Activated T-helper 17 cell treated with anti-CD3 and anti-CD28 coated beads, Interleukin-2, amount 50 U/mL, for 72 hours (primary cell): Measurements from ENCODE around the gene IGF2BP1. TPM values are rescaled to one million over a fixed set of nuclear protein-coding genes. Genes with fewer than 3 reads are reported as not detected.

Source experiments
- ATAC-seq: fragments of 150-1000 bp; cut with Tn5 transposase; replicated peaks from 2 replicates; pipeline ENCODE4 v1.10.0; 2021; ENCODE audit warnings: mild to moderate bottlenecking, moderate library complexity
- H3K27ac Mint-ChIP-seq: one replicate; pipeline ENCODE4 v1.8.0; 2022; ENCODE audit warnings: mixed read lengths
- H3K27me3 Mint-ChIP-seq: one replicate; pipeline ENCODE4 v1.8.0; 2022; ENCODE audit warnings: mixed read lengths
- H3K36me3 Mint-ChIP-seq: one replicate; pipeline ENCODE4 v1.8.0; 2022; ENCODE audit warnings: low read depth, mild to moderate bottlenecking, mixed read lengths
- H3K4me1 Mint-ChIP-seq: one replicate; pipeline ENCODE4 v1.8.0; 2022; ENCODE audit warnings: mixed read lengths
- H3K4me3 Mint-ChIP-seq: one replicate; pipeline ENCODE4 v1.8.0; 2022; ENCODE audit warnings: mild to moderate bottlenecking, mixed read lengths
- H3K9me3 Mint-ChIP-seq: one replicate; pipeline ENCODE4 v1.8.0; 2022; ENCODE audit warnings: mixed read lengths
- total RNA-seq, 2 donors: library from RNA; stranded (reverse); gene quantifications; one replicate each; pipeline ENCODE4 v1.2.3, GENCODE V29; 2022

IGF2BP1 gene
- total RNA-seq, 2 donors from 2014 or later = 0.63 TPM; not detected in 1

DNA sequence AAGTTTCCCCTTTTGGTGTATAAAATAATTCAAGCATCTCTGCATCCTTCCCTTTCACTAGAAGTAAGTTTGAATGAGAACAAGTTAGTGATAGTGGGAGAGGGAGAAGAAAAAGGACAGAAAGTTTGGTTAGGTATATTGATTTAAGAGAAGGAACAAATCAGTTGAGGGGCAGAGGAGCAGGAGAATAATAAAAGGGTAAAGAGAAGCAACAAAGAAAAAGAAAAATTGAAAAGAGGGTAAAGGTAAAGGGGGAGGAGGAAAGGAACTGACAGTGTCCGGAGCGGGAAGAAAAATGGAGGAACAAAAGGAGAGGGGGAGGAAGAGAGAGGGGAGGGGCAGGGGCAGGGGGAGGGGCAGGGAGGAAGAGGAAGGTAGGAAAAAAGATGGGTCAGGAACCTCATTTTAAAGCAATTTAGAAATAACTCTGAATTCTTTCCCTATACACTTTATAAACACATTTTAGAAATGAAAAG is 6.3 kb upstream of the IGF2BP1 start:
- H3K36me3 Mint-ChIP-seq = no peaks in the 10 kb centered on the region
- no peak overlapping the region for H3K4me3 Mint-ChIP-seq
- ATAC-seq = no peak
- H3K4me1 Mint-ChIP-seq = peaks cover 3% of the 10 kb centered on the region
- no peaks in the 10 kb centered on the region for H3K9me3 Mint-ChIP-seq
- H3K27me3 Mint-ChIP-seq = peaks cover 50% of the 10 kb centered on the region
- no peak overlapping the region for H3K27ac Mint-ChIP-seq

DNA sequence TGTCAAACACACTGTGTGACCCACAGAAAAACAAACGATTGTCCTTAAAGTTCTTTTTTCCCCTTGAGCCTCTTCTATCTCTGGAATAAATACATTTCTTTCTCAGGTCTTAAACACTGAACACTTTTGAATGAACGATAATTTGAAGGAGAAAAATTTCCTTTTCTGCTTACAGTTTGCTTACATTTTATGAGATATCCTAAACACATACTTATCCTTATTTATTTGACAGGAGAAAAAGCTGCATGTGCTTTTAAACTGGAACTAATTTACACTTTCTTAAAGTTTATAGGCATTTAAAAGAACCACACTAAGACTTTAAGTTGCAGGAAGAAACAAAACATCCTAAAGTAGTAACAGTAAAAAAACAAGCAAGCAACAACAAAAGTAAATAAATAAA is 4.7 kb upstream of the IGF2BP1 start:
- H3K4me3 Mint-ChIP-seq = no peak overlapping the region
- no peak for ATAC-seq
- H3K27ac Mint-ChIP-seq = no peak overlapping the region
- peaks cover 8% of the 10 kb centered on the region for H3K36me3 Mint-ChIP-seq
- peaks cover 54% of the 10 kb centered on the region for H3K27me3 Mint-ChIP-seq
- H3K9me3 Mint-ChIP-seq = no peaks in the 10 kb centered on the region
- H3K4me1 Mint-ChIP-seq = peaks cover 10% of the 10 kb centered on the region

DNA sequence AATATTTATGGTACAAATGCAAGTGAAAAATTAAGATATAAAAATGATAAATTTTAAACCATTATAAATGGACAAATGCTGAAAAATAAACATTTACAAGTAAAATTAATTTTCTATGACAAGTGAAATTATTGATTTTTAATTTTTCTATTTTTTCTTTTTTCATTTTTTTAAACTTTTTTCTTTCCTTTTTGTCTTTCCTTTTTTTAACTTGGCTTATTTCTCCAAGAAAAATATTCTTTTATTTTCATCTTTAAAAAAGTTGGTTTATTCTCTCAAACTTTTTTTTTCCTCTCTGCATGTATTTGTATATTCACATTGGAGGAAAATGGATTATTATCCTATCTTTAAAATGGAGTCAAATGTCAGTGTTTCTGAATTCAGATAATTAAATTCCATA is 3.9 kb upstream of the IGF2BP1 start:
- Mint-ChIP-seq H3K27me3 (peaks cover 50% of the 10 kb centered on the region), H3K4me1 (peaks cover 10% of the 10 kb centered on the region), H3K9me3 (no peaks in the 10 kb centered on the region), H3K36me3 (peaks cover 8% of the 10 kb centered on the region), H3K4me3 (no peak overlapping the region), H3K27ac (no peak overlapping the region)
- no peak for ATAC-seq

DNA sequence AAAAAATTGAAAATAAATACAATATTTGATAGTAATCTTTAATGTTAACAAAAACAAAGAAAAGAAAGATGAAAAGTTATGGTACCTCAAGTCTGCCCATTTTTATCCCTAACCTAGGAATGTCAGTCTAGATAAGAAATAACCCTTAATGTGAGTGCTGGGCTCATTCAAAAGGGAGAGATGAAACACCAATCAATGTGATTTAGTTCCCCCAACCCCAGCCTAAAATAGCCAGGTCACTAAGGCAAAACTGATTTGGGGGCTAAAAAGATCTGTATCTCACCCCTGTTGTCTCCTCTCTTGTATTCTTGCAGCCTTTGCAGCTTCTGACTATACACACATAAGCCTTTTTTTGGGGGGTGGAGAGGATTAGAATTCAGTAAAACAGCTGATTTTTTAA is 3.2 kb upstream of the IGF2BP1 start:
- H3K4me1 Mint-ChIP-seq = peaks cover 10% of the 10 kb centered on the region
- no peak overlapping the region for H3K4me3 Mint-ChIP-seq
- H3K27me3 Mint-ChIP-seq = peaks cover 55% of the 10 kb centered on the region
- no peak for ATAC-seq
- no peaks in the 10 kb centered on the region for H3K9me3 Mint-ChIP-seq
- H3K36me3 Mint-ChIP-seq = peaks cover 13% of the 10 kb centered on the region
- H3K27ac Mint-ChIP-seq = no peak overlapping the region

DNA sequence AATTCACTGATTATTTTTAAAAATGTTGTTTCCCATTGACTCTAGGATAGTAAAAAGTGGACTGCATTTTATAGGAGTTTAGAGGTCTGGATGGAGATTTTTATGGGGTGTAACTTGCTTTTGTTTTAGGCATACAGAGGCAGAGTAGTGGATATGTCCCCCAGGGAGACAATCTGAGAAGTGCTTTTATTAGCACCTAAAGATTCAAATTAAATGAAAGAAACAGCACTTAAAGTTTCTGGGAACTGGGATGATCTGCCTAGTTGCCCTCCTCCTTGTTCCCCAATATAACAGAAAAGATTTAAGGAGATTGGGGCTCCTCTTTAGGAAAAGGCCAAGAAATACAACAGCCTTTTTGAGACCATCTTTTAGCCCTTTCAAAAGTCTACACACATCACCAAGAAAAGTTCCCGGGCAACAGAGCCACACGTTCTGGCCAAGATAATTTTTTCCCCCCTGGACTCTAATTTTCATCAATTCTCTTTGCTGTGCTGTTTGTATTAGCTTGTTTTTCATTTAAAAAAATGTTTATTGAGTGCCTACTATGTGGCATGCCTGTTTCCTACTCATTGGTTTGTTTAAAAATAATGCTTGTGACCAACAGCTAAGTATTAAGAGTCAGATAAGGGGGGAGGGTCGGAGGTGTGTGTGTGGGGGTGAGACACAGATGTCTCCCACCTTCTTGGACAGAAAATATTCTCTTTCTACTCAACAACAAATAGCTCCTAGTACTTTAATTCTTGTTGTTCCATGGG is 2.5 kb upstream of the IGF2BP1 start:
- H3K4me3 Mint-ChIP-seq = peak overlapping the region; percentile 29
- no peaks in the 10 kb centered on the region for H3K9me3 Mint-ChIP-seq
- ATAC-seq = no peak
- no peak overlapping the region for H3K27ac Mint-ChIP-seq
- H3K4me1 Mint-ChIP-seq = peaks cover 10% of the 10 kb centered on the region
- H3K27me3 Mint-ChIP-seq = peaks cover 63% of the 10 kb centered on the region
- H3K36me3 Mint-ChIP-seq = peaks cover 15% of the 10 kb centered on the region

DNA sequence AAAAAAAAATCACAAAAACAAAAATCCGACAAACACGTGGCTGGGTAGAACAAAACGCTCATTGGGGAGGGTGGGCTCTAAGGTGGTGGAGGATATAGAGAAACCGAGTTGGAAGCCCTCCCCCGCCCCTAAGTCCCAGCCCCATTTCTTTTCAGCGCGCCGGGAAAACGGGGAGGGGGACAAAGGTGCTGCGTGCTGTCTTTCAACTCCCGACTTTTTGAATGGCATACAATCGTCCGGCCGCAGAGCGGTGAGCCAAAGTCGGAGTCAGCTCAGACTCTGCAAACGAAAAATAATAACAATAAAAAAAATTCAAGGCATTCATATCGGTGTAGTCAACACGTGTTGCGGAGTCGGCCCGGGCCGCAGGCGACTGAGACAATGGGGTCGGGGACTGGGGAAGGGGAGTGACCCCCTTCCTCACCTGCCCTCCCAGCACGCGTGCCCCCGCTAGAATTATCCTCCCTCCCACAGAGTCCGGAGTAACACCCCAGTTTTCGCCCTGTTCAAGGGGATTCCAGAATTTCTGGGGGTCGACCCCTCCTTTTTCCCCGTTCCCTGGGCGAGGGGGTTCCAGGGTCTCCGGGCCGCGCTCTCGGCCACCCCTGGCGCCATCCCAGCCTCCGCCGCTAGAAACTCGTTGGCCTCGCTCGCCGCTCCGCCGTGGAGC is 1.7 kb upstream of the IGF2BP1 start:
- H3K4me1 Mint-ChIP-seq = peaks cover 10% of the 10 kb centered on the region
- ATAC-seq = no peak
- peaks cover 66% of the 10 kb centered on the region for H3K27me3 Mint-ChIP-seq
- peaks cover 15% of the 10 kb centered on the region for H3K36me3 Mint-ChIP-seq
- no peak overlapping the region for H3K27ac Mint-ChIP-seq
- H3K4me3 Mint-ChIP-seq = peak overlapping the region; percentile 29
- H3K9me3 Mint-ChIP-seq = no peaks in the 10 kb centered on the region

DNA sequence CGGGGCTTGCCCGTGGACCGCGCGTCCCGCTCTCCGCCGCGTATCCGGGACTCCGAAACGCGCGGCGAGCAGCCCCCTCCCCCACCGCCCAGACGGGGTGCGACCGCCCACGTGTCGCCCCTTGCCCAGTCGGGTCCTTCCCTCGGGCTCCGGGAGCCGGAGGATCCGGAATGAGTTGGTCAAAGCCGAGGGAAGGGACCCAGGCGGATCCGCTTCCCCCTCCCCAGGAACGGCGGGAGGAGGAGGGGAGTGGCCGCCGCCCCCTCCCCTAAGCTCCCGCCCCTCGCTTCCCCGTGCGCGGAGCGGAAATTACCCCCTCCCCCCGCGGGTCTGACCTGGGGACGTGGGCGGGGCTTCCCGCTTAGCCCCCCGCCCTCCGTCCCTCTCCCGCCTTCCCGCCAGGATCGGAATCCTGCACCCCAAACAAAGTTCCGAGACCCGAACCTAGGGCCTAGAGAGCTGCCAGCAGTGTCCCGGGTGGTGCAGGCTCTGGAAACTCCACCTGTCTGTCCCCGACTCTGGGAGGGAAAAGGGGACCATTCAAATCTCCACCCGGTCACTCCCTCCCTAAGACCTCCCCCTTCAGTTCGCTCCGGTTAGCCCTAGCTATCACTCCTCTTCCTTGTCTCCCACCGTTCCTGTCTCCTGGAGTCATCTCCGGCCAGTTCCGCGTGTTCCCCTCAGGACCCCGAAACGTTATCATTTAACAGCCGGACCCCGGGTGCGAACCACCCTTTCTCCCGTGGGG is 1.0 kb upstream of the IGF2BP1 start:
- Mint-ChIP-seq H3K27ac (no peak overlapping the region), H3K4me1 (peaks cover 10% of the 10 kb centered on the region), H3K9me3 (no peaks in the 10 kb centered on the region), H3K27me3 (peaks cover 65% of the 10 kb centered on the region), H3K4me3 (peak overlapping the region; percentile 60), H3K36me3 (peaks cover 15% of the 10 kb centered on the region)
- ATAC-seq = no peak

DNA sequence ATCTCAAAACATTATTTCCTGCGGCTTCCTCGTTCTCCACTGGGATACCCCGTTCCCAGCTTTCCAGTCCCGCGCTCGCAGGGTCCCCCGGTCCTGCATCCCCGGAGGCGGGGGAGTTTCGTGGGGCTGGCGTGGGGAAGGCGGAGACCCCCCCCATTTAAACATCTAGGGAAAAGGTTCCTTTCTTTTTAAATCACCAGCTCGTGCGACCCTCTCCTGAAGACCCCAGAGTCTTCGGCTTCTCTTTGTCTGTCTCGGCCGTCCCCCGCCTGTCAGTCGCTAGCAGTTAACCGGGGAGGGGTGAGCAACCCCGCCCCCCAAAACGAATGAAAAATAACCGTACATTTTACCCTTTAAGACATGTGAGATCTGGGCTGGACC is 473 bp upstream of the IGF2BP1 start:
- no peak overlapping the region for H3K27ac Mint-ChIP-seq
- H3K27me3 Mint-ChIP-seq = peaks cover 70% of the 10 kb centered on the region
- H3K9me3 Mint-ChIP-seq = no peaks in the 10 kb centered on the region
- peaks cover 15% of the 10 kb centered on the region for H3K36me3 Mint-ChIP-seq
- H3K4me1 Mint-ChIP-seq = peaks cover 10% of the 10 kb centered on the region
- no peak for ATAC-seq
- peak overlapping the region; percentile 60 for H3K4me3 Mint-ChIP-seq

DNA sequence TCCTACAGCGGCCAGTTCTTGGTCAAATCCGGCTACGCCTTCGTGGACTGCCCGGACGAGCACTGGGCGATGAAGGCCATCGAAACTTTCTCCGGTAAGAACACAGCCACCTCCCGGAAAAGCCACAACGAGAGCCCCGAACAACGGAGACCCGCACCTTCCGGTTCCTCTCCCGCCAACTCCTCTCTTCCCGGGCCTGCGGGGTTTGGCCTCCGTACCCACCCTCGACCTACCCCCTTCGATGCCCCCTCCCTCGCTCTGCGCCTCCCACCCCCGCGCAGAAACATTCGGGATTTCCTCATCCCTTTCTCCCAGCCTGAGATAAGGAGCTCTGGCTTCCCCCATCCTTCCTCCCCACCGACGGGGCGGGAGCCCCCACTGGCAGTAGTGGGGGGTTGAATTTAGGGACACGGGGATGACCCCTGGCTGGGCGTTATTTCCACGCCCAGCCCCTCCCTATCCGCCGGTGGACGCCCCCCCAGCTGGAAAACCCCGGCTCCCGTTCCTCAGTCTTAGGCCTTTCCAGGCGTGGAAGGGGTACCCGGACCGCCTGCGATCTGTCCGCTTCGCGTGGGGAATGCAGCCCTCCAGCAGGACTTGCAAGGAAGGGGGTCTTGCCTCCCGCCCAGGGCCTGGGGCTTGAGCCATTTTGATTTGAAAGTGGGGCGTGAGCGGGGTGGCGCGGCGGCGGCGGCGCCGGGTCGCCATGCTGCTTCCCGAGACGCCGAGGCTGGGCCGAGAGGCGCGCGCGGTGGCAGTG is 822 bp downstream of the IGF2BP1 start:
- peak overlapping the region; percentile 60 for H3K4me3 Mint-ChIP-seq
- peaks cover 10% of the 10 kb centered on the region for H3K4me1 Mint-ChIP-seq
- ATAC-seq = no peak
- peaks cover 15% of the 10 kb centered on the region for H3K36me3 Mint-ChIP-seq
- H3K27me3 Mint-ChIP-seq = peaks cover 67% of the 10 kb centered on the region
- H3K27ac Mint-ChIP-seq = no peak overlapping the region
- no peaks in the 10 kb centered on the region for H3K9me3 Mint-ChIP-seq

DNA sequence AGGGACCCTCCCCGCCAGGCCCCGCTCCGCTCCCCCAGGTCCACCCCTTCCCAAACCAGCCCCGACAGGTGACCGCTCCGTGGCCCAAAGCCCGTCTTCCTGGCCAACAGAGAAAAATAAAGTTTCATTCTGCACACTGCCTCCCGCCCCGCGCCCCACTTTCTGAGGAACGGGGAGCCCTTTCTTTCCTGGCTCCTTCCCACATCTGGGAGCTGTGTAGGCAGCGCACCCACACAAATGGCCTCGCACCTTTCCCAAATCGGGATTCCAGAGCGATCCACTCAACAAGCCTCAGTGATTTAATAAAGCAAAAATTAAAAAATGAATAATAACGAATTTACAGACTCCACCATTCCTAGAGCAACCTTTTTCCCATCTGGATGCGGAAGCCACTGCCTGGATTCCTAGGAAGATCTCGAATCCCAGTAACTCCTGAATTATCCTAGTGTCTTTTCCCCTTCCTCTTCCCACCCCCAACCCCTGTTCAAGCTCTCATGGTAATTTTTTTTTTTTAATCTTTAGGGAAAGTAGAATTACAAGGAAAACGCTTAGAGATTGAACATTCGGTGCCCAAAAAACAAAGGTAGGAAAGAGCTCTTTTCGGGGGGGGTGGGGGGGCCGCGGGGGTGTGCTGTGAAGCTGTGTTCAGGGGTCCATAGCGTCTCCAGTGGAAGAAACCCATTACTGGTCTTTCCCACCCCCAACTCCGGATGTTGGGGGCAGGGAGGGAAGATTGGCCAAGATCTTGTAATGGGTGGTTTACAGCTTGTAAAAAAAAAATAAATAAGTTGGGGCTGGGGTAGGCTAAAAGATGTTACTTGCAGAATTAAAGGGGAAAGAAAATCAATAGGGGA is 1.6 kb downstream of the IGF2BP1 start:
- Mint-ChIP-seq H3K4me3 (peak overlapping the region; percentile 60), H3K27ac (no peak overlapping the region), H3K27me3 (peaks cover 69% of the 10 kb centered on the region), H3K36me3 (peaks cover 15% of the 10 kb centered on the region), H3K9me3 (no peaks in the 10 kb centered on the region), H3K4me1 (peaks cover 10% of the 10 kb centered on the region)
- ATAC-seq = no peak

DNA sequence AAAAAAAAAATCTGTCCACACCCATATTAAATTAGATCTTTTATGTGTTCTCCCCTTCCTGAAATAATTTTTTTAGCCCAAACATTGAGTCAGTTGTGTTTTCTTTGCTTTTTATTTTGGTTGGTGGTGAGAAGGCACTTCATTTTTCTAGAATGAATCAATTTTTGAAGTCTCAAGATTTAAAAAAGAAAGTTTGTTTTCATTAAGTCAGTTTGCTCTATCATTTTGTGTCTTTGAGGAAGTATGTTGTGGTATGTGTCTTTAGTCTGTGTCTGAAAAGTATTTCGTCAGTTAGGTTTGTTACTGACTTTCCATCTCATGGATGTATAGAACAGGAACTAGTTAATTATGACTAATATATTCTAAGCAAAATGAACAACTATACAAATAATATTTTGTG is 3.8 kb downstream of the IGF2BP1 start:
- no peak for ATAC-seq
- H3K4me1 Mint-ChIP-seq = peaks cover 7% of the 10 kb centered on the region
- no peaks in the 10 kb centered on the region for H3K9me3 Mint-ChIP-seq
- peaks cover 15% of the 10 kb centered on the region for H3K36me3 Mint-ChIP-seq
- no peak overlapping the region for H3K27ac Mint-ChIP-seq
- no peak overlapping the region for H3K4me3 Mint-ChIP-seq
- peaks cover 71% of the 10 kb centered on the region for H3K27me3 Mint-ChIP-seq

DNA sequence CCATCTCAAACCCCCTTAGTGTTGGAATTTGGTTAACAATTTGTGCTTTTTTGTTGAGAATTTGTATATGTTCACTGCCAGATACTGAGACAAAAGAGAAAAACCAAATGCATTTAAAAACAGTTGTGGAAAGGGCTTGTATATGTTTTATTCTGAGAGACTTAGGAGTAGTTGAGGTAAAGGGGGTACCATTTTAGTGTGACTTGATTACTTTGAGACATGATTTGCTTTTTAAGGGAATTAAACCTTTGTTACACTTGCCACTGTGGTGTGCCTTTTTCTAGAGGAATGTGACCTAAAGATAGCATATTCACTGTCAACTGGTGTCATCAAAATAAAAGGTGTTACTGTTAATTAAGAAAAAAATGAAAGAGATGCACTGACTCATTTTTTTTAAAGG is 4.5 kb downstream of the IGF2BP1 start:
- no peak overlapping the region for H3K27ac Mint-ChIP-seq
- H3K27me3 Mint-ChIP-seq = peaks cover 73% of the 10 kb centered on the region
- no peaks in the 10 kb centered on the region for H3K9me3 Mint-ChIP-seq
- H3K36me3 Mint-ChIP-seq = peaks cover 9% of the 10 kb centered on the region
- H3K4me3 Mint-ChIP-seq = no peak overlapping the region
- ATAC-seq = no peak
- H3K4me1 Mint-ChIP-seq = peaks cover 2% of the 10 kb centered on the region

DNA sequence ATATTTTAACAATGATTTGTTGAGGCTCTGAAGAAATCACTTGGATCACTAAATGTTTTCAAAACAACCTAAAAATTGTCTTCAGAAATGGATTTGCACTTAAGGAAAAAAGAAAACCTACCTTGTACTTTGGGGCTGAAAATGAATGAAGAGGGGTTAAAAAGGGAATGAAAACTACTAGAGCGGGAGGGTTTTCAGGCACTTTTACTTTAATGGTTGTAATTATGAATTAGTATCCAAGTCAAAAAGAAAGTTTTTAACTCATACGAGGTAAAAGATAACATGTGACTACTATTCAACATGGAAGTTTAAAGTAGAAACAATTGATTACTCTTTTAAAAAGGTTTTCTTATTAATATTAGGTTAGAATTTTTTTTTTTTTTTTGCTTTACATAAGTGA is 5.1 kb downstream of the IGF2BP1 start:
- no peaks in the 10 kb centered on the region for H3K4me1 Mint-ChIP-seq
- ATAC-seq = no peak
- no peaks in the 10 kb centered on the region for H3K9me3 Mint-ChIP-seq
- H3K36me3 Mint-ChIP-seq = peaks cover 7% of the 10 kb centered on the region
- no peak overlapping the region for H3K4me3 Mint-ChIP-seq
- H3K27ac Mint-ChIP-seq = no peak overlapping the region
- peaks cover 73% of the 10 kb centered on the region for H3K27me3 Mint-ChIP-seq
